K562 (cell line): Measurements from ENCODE around the gene AFG1L. TPM values are rescaled to one million over a fixed set of nuclear protein-coding genes. Genes with fewer than 3 reads are reported as not detected.

Experiments used
- ATAC-seq: fragments of 200-7000 bp; cut with Tn5 transposase; 3 replicates; pipeline ENCODE4 v1.9.1; 2020; ENCODE audit warnings: moderate library complexity
- BruUV-seq: library from RNA; stranded (reverse); fragments of 400-500 nt; replicated peaks from 2 replicates; lab custom pipeline; 2021; lab: Mats Ljungman, UMichigan
- CTCF ChIA-PET: fragments of 300-600 bp; formaldehyde crosslinking; extraction: SDS; loops from one replicate; lab custom pipeline; 2021; ENCODE audit warnings: low intra/inter-chr PET ratio; lab: Yijun Ruan, JAX
- POLR2A ChIA-PET: fragments of 300-600, 350-650 bp; sonication (Branson Sonifier 250); formaldehyde crosslinking; extraction: SDS; loops from one replicate; lab custom pipeline; 2021; ENCODE audit warnings: antibody characterized with exemption, inconsistent platforms; lab: Yijun Ruan, JAX
- DNase-seq, 4 experiments: peaks; one replicate each; pipeline versions ENCODE4 v3.0.0 to v3.0.0-alpha.2; 2011 to 2018; ENCODE audit warnings: low spot score in 3 of 4, mixed read lengths in 3 of 4; ENCODE audit errors: extremely low read depth in 1 of 4
- FAIRE-seq: peaks from 2 replicates; lab custom pipeline; 2011; peaks lifted over from hg19 to GRCh38; lab: Jason Lieb, UNC
- H2AFZ ChIP-seq: 2 replicates; pipeline ENCODE4 v1.6.0; 2011; ENCODE audit warnings: low read depth, low read length, control low read depth, inconsistent platforms
- H3K27ac ChIP-seq: fragments of 200-600 bp; 3 replicates; pipeline ENCODE4 v1.8.0; 2011; ENCODE audit warnings: low read depth, mild to moderate bottlenecking, control low read depth, inconsistent platforms, low read length, moderate library complexity, mixed read lengths; ENCODE audit errors: extremely low read depth
- H3K27me3 ChIP-seq, 2 experiments: fragments of 300-600 bp in 1 of 2; 2 replicates in 1 of 2; 3 replicates in 1 of 2; pipeline versions ENCODE4 v1.6.0 to v1.8.0; 2011; ENCODE audit warnings: inconsistent platforms in 2 of 2, low read length in 2 of 2, mild to moderate bottlenecking in 1 of 2, mixed read lengths in 1 of 2, moderate library complexity in 1 of 2; ENCODE audit not compliant: control insufficient read depth in 2 of 2, insufficient read depth in 2 of 2
- H3K36me3 ChIP-seq: fragments of 300-600 bp; 3 replicates; pipeline ENCODE4 v1.8.0; 2011; ENCODE audit warnings: mild to moderate bottlenecking, low read length, inconsistent platforms; ENCODE audit not compliant: control insufficient read depth, insufficient read depth
- H3K4me1 ChIP-seq, 2 experiments: fragments of 200-600 bp in 1 of 2; replicated peaks in 1 of 2; 2 replicates in 1 of 2; 3 replicates in 1 of 2; pipeline versions ENCODE4 v1.5.1 to v1.8.0; 2011; ENCODE audit warnings: inconsistent platforms in 2 of 2, low read length in 2 of 2, mild to moderate bottlenecking in 1 of 2, mixed read lengths in 1 of 2, moderate library complexity in 1 of 2; ENCODE audit not compliant: control insufficient read depth in 2 of 2, insufficient read depth in 2 of 2
- H3K4me2 ChIP-seq: 2 replicates; pipeline ENCODE4 v1.6.1; 2011; ENCODE audit warnings: low read length, control low read depth, inconsistent platforms, mixed read lengths; ENCODE audit not compliant: insufficient read depth
- H3K4me3 ChIP-seq: fragments of 200-600 bp; sonication (generic), shearing (Covaris generic); 2 replicates; pipeline ENCODE4 v1.5.1; 2016; ENCODE audit warnings: control low read depth, inconsistent platforms
- H3K79me2 ChIP-seq: fragments of 200-600 bp; 3 replicates; pipeline ENCODE4 v1.8.0; 2011; ENCODE audit warnings: low read length, inconsistent platforms; ENCODE audit not compliant: control insufficient read depth, insufficient read depth
- H3K9ac ChIP-seq, 2 experiments: 2 replicates each; pipeline versions ENCODE4 v1.6.0 to v1.6.1; 2011; ENCODE audit warnings: low read depth in 2 of 2, low read length in 2 of 2, control low read depth in 1 of 2, inconsistent platforms in 1 of 2, mild to moderate bottlenecking in 1 of 2, mixed read lengths in 1 of 2; ENCODE audit not compliant: insufficient read depth in 1 of 2
- H3K9me1 ChIP-seq: one replicate; pipeline ENCODE4 v1.6.0; 2011; ENCODE audit warnings: inconsistent platforms, mild to moderate bottlenecking, low read length, moderate library complexity; ENCODE audit not compliant: control insufficient read depth, insufficient read depth
- H3K9me3 ChIP-seq: replicated peaks from 2 replicates; pipeline ENCODE4 v1.5.1; 2011; ENCODE audit warnings: low read depth, low read length, inconsistent platforms; ENCODE audit not compliant: control insufficient read depth, insufficient read depth
- H4K20me1 ChIP-seq: replicated peaks from 2 replicates; pipeline ENCODE4 v1.6.1; 2011; ENCODE audit warnings: low read length, inconsistent platforms, mixed read lengths; ENCODE audit not compliant: control insufficient read depth, insufficient read depth
- ARID1B ChIP-seq: fragments of 450-650 bp; IDR thresholded peaks from 2 replicates; pipeline ENCODE4 v1.6.1; 2016; ENCODE audit warnings: antibody characterized with exemption, mild to moderate bottlenecking, inconsistent platforms
- ARNT ChIP-seq, 2 experiments: fragments of 450-650 bp; IDR thresholded peaks; 2 replicates each; pipeline ENCODE4 v1.6.1; 2016; ENCODE audit warnings: mild to moderate bottlenecking in 1 of 2
- ATF7 ChIP-seq: fragments of 450-650 bp; IDR thresholded peaks from 2 replicates; pipeline ENCODE4 v1.7.1; 2014; ENCODE audit warnings: mild to moderate bottlenecking, moderate library complexity
- CEBPZ ChIP-seq: fragments of 150-350 bp; IDR thresholded peaks from 2 replicates; pipeline ENCODE4 v1.6.1; 2014; ENCODE audit warnings: low read depth, mild to moderate bottlenecking, low read length, borderline replicate concordance
- CSDE1 ChIP-seq, 2 experiments: fragments of 450-650 bp; IDR thresholded peaks; 2 replicates each; pipeline ENCODE4 v1.6.1; 2016; ENCODE audit warnings: mild to moderate bottlenecking in 1 of 2
- ELK3 ChIP-seq: fragments of 450-650 bp; formaldehyde crosslinking; IDR thresholded peaks from 2 replicates; pipeline ENCODE4 v1.4.0; 2020; ENCODE audit warnings: mild to moderate bottlenecking
- FOXA3 ChIP-seq, 2 experiments: fragments of 450-650 bp in 1 of 2; sonication (generic) in 1 of 2; formaldehyde crosslinking; IDR thresholded peaks in 1 of 2; conservative IDR thresholded peaks in 1 of 2; 2 replicates each; pipeline versions ENCODE4 v1.4.0 to v1.8.0; 2020 to 2022; ENCODE audit warnings: mild to moderate bottlenecking in 2 of 2, missing genetic modification reagents in 1 of 2
- FOXJ2 ChIP-seq: fragments of 200-800 bp; sonication (Bioruptor generic); IDR thresholded peaks from 2 replicates; pipeline ENCODE4 v1.6.1; 2016; ENCODE audit warnings: missing genetic modification characterization, missing compliant biosample characterization
- MAFF ChIP-seq: IDR thresholded peaks from 2 replicates; pipeline ENCODE4 v1.6.1; 2012; ENCODE audit warnings: low read length, improper control_type of control experiment
- SRSF9 ChIP-seq: fragments of 200-400 bp; formaldehyde crosslinking; IDR thresholded peaks from 2 replicates; pipeline ENCODE4 v1.6.1; 2017; ENCODE audit warnings: low read depth, low read length, borderline replicate concordance
- TAF9B ChIP-seq: fragments of 450-650 bp; IDR thresholded peaks from 2 replicates; pipeline ENCODE4 v1.6.1; 2018; ENCODE audit warnings: mild to moderate bottlenecking; ENCODE audit not compliant: partially characterized antibody
- ZBTB11 ChIP-seq, 3 experiments: fragments of 200-800 bp in 1 of 3; fragments of 250-450 bp in 1 of 3; fragments of 450-650 bp in 1 of 3; sonication (Bioruptor Pico) in 1 of 3; sonication (Bioruptor generic) in 1 of 3; formaldehyde crosslinking in 1 of 3; IDR thresholded peaks; 2 replicates each; pipeline versions ENCODE4 v1.6.1 to v1.8.0; 2016 to 2022; ENCODE audit warnings: mild to moderate bottlenecking in 2 of 3, missing genetic modification characterization in 2 of 3, missing compliant biosample characterization in 1 of 3, moderate library complexity in 1 of 3
- ZNF316 ChIP-seq: fragments of 450-650 bp; IDR thresholded peaks from 2 replicates; pipeline ENCODE4 v1.6.1; 2016
- ZNF384 ChIP-seq: IDR thresholded peaks from 2 replicates; pipeline ENCODE4 v1.6.1; 2012; ENCODE audit warnings: low read depth, low read length, improper control_type of control experiment
- ZNF445 ChIP-seq: fragments of 250-450 bp; sonication (Bioruptor Pico); IDR thresholded peaks from 2 replicates; pipeline ENCODE4 v1.4.0; 2020; ENCODE audit warnings: low read depth, mild to moderate bottlenecking, moderate library complexity
- ZNF707 ChIP-seq: fragments of 250-450 bp; sonication (Bioruptor Pico); conservative IDR thresholded peaks from 2 replicates; pipeline ENCODE4 v1.8.0; 2022; ENCODE audit warnings: inconsistent platforms, mild to moderate bottlenecking, moderate library complexity
- whole genome bisulfite sequencing: fragments of 100-300 bp; shearing (Covaris generic); methylation state at CpG from one replicate; pipeline ENCODE4 v1.1.6; 2016; ENCODE audit warnings: low coverage, mixed read lengths; ENCODE audit not compliant: insufficient coverage; ENCODE audit errors: missing lambda C conversion rate; 5-methylcytosine and 5-hydroxymethylcytosine counted together
- in situ Hi-C: fragments of 300-500 bp; cut with MboI; formaldehyde crosslinking; loops from 4 replicates; pipeline ENCODE4 v1.15.0; 2018; ENCODE audit warnings: inconsistent platforms, mixed read lengths
- intact Hi-C: fragments of 100-400 bp; cut with micrococcal nuclease; formaldehyde crosslinking; loops from 2 replicates; pipeline ENCODE4 v1.14.2; 2022
- polyA plus RNA-seq, 8 experiments: library from polyadenylated mRNA; depleted of rRNA in 4 of 8; stranded (reverse) in 5 of 8; unstranded in 3 of 8; fragments of >200 nt; fragmentation: Nextera tagmentation in 2 of 8; fragmentation: Illumina TruSeq in 1 of 8; extraction: Ambion mirVana in 2 of 8; extraction: Trizol in 1 of 8; gene quantifications; 2 replicates each; pipeline versions ENCODE4 v1.2.1 to v1.2.3, GENCODE V29; 2011 to 2014; ENCODE audit warnings: inconsistent platforms in 1 of 8, missing spikeins in 1 of 8
- total RNA-seq, 7 experiments: library from RNA; depleted of rRNA in 6 of 7; stranded (reverse); fragments of >200 nt in 6 of 7; fragmentation: Illumina TruSeq in 2 of 7; extraction: Trizol in 2 of 7; gene quantifications; 2 replicates each; pipeline versions ENCODE4 v1.2.1 to v1.2.3, GENCODE V29; 2011 to 2021; ENCODE audit warnings: low replicate concordance in 1 of 7

AFG1L gene
- total and polyA plus RNA-seq, 9 of the 15 experiments (the other 6 are each of a cell fraction or from before 2014, with no cell fraction given): 2.2 to 15.5 (median 5.8) TPM

- CTCF ChIA-PET: no interaction called here
- no peaks in the 10 kb centered on the region for H3K9me3 ChIP-seq
- TF ChIP-seq ZNF707 (CRISPR knock-in tag) (no peak), TAF9B (no peak), ELK3 (no peak), ZBTB11 (CRISPR knock-in tag; IDR thresholded peaks at IDR 0.05) (no peak), ZNF384 (no peak), MAFF (peak; percentile 65), SRSF9 (no peak), ARID1B (no peak), FOXJ2 (tag) (no peak), CSDE1 (IDR thresholded peaks at IDR 0.05) (no peak), CEBPZ (no peak), ATF7 (no peak), ZNF316 (peak; percentile 88), FOXA3 (CRISPR knock-in tag; conservative IDR thresholded peaks at IDR 0.05 in 1 of 2, IDR thresholded peaks at IDR 0.05 in 1 of 2) (no peak), ARNT (IDR thresholded peaks at IDR 0.05) (no peak), ZNF445 (CRISPR knock-in tag) (no peak)
These were observed 212.5 kb downstream of the AFG1L start for GRCh38 chr6:108507316-108507715.

More at GRCh38 chr6:108507316-108507715, 212.5 kb downstream of the AFG1L start:
- Histone ChIP-seq H3K4me2 (no peak overlapping the region), H3K36me3 (peaks cover 5% of the 10 kb centered on the region; the same call in 1 of the 3 replicates), H3K79me2 (no peaks in the 10 kb centered on the region), H2AFZ (no peak overlapping the region), H3K9me1 (no peaks in the 10 kb centered on the region), H3K9ac (no peak overlapping the region), H3K4me3 (no peak overlapping the region), H3K27me3 (no peaks in the 10 kb centered on the region), H4K20me1 (no peaks in the 10 kb centered on the region), H3K27ac (no peak overlapping the region), H3K4me1 (peaks cover 2 to 13% of the 10 kb centered on the region in 2 experiments; a peak in 3 of 5 replicates)
- DNase-seq: no peak
- BruUV-seq: no TSS peak
- no peak for FAIRE-seq
- in situ Hi-C loops (no loop called here), intact Hi-C loops (no loop called here)
- ATAC-seq: no peak
- POLR2A ChIA-PET: interaction anchor here (0.6 kb wide), 1 partner anchor 46 kb away, joined by 3 read pairs; no protein-coding TSS in a partner anchor
- WGBS: 77% methylated on average over 2 of the region's 2 CpGs
